Suppressor macrophage treated with lipopolysaccharide for 1 hour (primary cell): ENCODE data around the gene ACSM5.
"Not testable (repeated sequence)": the region's sequence is repeated elsewhere in the genome, so short reads cannot be mapped to it uniquely, and the experiment has no call there.

Experiments
- DNase-seq, 3 donors: peaks; one replicate each; pipeline ENCODE4 v3.0.0-alpha.2; 2020 to 2022

ACSM5 gene

DNA sequence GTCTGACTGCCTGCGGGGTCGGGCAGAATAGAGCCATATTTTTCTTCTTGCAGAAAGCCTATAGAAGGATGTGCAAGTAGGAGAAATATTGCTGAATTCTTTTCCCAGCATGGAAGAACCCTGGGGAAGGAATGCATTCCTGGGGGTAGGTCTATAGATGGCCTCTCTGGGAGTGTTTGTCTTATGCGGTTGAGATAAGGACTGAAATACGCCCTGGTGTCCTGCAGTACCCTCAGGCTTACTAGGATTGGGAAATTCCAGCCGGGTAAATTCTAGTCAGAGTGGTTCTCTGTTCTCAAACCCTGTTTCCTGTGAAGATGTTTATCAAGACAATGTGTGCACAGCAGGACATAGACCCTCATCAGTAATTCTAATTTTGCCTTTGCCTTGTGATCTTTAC is 44.3 kb downstream of the ACSM5 start:
- DNase-seq = not testable (repeated sequence)

DNA sequence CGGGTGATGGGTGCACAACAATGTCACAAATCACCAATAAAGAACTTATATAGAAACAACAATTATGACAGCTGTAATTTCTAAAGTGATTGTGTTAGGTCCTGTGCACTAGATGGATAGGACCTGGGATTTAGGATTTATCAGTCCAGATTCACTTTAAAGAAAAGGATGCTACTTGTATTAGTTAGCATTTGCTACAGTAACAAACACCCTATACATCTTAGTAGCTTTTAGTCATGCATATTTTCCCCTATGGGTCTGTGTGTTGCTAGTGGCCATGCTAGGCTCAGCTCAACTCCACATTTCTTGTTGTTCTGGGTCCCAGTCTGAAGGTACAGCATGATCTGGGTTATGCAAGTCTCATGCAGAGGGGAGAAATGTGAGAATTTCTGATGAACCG is 49.9 kb downstream of the ACSM5 start:
- not testable (repeated sequence) for DNase-seq

DNA sequence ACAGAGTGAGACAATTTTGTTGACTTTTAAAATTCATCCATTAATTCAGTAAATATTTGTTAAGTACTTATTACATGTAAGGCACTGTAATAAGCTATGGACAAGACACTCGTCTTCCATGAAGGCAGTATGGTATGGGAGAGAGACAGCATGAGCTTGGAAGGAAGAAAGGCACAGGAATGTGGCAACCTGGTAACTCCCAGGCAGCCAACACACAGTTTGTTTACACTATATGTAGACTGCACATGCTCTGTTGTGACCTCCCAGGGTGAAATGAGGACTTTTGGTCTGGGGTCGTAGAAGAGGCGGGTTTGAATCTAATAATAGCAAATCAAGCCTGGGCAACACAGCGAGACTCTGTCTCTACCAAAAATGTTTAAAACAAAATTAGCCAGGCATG is 51.0 kb downstream of the ACSM5 start:
- DNase-seq = not testable (repeated sequence)

DNA sequence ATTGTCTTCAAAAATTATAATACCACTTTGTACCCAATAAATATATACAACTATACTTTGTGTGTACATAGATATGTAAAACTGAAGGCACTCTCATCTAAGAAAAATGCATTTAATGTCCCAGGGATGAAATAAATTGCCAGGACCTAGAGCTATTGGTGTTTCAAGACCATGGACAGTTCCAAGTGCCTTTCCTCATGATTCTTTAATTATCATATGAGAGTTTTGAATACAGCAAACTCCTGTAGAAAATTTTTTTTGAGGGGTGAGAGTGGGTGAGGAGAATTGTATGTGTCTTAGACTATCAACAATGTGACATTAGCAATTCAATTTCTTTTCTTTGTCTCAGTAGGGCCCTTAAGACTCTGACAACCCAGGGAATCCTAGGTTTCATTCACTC is 59.6 kb downstream of the ACSM5 start:
- not testable (repeated sequence) for DNase-seq

DNA sequence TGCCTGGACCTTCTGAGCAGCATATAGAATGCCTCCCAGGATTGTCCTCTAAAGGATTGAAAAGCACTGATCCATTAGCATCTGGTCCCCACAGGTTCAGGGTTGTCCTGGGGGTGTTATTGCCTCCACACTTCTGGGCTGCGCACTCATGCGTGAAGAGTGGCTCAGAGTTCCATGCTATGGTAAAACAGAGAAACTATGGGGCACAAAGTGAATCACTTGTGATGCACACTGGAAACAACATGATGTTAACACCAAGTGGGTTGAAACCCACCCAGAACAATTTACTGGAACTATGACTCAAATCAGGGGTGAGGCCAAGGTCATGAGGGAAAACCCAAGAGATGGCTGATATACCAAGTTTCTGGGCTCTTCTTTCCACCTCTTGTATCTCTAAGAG is 60.6 kb downstream of the ACSM5 start:
- DNase-seq = not testable (repeated sequence)

DNA sequence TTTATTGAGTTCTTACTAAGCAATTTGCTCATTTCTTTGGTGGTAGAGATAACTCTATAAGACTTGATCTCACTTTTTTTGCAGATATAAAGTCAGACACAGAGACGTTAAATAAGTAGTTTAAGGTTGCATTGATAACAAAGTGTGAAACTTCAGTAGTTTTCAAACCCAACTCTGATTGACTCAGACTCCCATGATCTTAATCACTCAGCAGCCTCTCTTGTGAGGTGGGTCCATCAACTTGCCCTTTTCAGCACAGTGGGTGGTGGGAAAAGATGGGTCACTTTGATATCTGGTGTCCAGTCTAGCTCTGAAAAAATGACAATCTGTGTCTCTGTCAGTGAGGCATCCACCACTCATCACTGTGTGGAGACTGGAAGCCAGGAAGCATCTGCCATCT is 61.4 kb downstream of the ACSM5 start:
- DNase-seq = not testable (repeated sequence)

DNA sequence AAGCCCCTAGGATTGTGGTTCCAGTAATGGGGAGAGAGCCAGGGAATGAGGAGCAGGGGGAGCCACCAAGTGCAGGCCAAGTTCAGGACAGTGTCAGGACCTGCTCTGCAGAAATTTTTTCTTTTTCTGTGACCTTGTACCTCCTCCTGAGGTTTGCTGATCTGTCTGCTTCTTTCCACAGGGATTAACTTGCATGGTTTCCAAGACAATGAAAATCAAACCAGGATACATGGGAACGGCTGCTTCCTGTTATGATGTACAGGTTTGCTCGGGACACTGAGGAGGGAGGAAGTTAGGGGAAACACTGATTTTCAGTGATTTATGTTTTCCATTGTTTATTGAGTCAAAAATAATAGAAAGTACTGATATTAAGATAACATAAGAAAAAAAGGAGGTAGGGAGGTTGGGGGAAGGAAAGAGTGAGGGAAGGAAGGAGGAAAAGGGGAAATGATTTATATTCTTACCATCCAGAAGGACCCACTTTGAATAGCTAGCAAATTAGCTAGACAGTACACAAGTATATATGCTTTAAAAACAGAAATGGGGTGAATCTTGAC is 67.9 kb downstream of the ACSM5 start:
- not testable (repeated sequence) for DNase-seq

DNA sequence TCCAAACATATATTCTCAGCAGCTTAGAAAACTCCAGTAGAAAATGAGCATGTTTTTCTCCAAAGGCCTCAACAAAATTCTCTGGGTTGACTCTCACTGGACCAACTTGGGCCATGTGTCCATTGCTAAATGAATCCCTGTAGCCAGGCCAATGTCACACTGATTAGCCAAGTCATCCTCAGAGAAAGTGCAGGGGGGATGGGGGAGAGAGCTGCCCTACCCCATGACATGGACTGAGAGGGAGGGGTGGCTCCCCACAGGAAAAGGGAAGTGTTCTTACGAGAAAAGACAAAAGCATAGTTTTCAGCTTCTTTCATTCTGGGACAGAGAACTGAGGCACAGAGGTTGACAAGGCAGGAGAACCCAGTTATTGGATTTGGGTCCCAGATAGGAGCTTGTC is 74.7 kb downstream of the ACSM5 start:
- not testable (repeated sequence) for DNase-seq

DNA sequence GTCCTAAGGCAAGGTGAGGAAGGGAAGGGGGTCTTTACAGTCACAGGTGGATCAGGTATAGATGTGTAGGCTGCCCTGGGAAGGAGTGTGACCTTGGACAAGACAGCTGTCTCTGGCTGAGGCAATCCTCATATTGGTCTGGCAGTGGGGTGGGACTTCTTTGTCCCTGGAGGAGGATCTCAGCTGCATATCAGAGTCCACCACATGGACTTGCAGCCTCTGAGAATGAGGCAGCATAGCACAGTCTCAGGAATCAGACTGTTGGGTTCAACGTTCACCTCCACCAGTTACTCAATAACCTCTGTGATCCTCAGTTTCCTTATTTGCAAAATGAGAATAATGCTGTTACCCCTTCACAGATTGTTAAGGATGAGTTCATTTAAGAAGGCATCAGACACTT is 75.4 kb downstream of the ACSM5 start:
- no peak for DNase-seq

DNA sequence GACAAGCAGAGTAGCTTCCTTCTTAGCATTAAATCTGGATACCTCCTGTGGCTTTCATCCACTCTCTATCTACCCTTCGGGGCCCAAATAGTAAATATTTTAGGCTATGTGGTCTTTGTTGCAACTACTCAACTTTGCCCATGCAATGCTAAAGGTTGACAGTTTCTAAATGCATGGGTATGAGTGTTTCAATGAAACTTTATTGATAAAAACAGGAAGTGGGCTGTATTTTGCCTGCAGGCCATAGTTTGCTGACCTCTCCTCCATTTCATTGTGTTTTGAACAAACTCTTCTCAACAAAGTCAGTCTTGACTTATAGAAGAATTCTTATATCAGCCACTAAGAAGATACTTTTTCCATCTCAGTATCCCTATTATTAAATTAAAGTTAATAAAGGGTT is 76.1 kb downstream of the ACSM5 start:
- DNase-seq = no peak
